NT2/D1 (cell line): ENCODE results near the gene TSC22D1.

Experiments
- SUZ12 ChIP-seq: IDR thresholded peaks from 2 replicates; pipeline ENCODE4 v1.6.1; 2011; ENCODE audit not compliant: insufficient read length, insufficient read depth; ENCODE audit errors: extremely low read depth
- ZNF274 ChIP-seq: IDR thresholded peaks from 2 replicates; pipeline ENCODE4 v1.6.1; 2011; ENCODE audit warnings: mild to moderate bottlenecking, low read depth, low read length

GRCh38 chr13:44463759-44464158 lies 112.4 kb downstream of the TSC22D1 start:
- TF ChIP-seq SUZ12 (no peak), ZNF274 (no peak)
